Suppressor macrophage treated with lipopolysaccharide for 1 hour (primary cell): ENCODE results near the gene AKR7A2.

ENCODE experiments used
- DNase-seq, 3 donors: peaks; one replicate each; pipeline ENCODE4 v3.0.0-alpha.2; 2020 to 2022

AKR7A2 gene

GRCh38 chr1:19311931-19312781 is at the start of gene AKR7A2, which contains the start of gene SLC66A1:
Gene AKR7A2 (minus strand): TSS chr1:19312144. CDS start chr1:19312124, 20 bp downstream.
Gene SLC66A1 (plus strand): TSS chr1:19312326. CDS start chr1:19317678, 5,352 bp downstream.
- DNase-seq: peak; percentile 98 to 99 (median 99)

GRCh38 chr1:19360843-19361610 is 49.1 kb upstream of the AKR7A2 start:
- no peak for DNase-seq

DNA sequence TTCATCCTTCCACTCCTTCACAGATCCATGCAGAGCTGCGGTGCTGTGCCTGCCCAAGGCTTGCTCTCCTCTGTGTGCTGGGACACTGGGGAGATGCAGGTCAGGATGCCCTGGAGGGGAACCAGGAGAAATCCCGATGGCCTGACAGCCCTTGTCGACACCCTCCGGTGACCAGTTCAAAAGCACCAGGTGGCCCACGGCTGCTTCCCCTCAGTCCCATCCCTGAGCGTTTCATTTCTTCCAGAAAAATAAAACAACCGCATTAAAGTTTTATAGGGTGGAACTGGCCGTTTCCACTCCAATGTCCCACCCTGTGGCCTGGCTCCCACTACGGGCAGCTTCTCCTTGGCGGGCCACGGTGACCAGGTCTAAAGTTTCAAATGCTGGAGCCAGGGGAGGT is 48.5 kb upstream of the AKR7A2 start:
- no peak for DNase-seq

DNA sequence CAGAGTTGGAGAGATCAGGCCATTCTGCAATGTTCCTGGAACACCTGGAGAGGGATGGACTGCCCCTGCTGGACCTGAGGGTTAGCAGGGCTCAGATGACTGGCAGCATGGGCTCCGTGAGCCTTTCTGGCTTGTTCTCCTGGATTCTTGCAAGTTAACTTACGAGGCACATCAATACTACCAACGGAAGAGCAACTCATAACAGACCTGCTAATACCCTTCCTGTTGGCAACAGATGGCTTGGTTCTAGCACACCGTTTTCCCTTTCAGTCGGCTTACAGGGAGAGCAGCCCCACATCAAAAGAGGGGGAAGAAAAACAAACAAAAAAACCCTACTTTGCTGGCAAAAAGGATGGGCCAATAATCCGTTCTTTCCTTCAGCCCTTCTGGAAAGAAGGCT is 48.1 kb upstream of the AKR7A2 start:
- DNase-seq: no peak

- DNase-seq: no peak
Measured at GRCh38 chr1:19359357-19359756, 47.4 kb upstream of the AKR7A2 start.

DNA sequence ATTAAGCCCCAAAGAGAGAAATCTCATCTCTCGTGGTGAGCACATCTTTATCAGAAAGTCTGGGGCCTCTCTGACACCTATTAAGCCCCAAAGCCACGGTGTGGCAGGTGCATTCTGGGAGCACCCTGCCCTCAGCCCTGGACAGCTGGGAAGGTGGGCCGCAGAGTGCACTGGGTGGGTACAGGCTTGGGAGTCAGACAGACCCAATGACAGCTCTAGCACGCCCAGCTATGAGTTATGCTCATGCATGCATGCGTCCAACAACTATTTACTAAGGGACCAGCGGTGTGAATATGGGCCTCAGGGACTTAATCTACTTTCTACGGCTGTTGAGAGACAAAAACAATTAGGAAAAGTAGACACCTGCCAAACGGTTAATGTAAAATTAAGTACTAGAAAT is 46.8 kb upstream of the AKR7A2 start:
- no peak for DNase-seq

- DNase-seq: no peak
Measured at GRCh38 chr1:19357299-19357986, 45.5 kb upstream of the AKR7A2 start.

DNA sequence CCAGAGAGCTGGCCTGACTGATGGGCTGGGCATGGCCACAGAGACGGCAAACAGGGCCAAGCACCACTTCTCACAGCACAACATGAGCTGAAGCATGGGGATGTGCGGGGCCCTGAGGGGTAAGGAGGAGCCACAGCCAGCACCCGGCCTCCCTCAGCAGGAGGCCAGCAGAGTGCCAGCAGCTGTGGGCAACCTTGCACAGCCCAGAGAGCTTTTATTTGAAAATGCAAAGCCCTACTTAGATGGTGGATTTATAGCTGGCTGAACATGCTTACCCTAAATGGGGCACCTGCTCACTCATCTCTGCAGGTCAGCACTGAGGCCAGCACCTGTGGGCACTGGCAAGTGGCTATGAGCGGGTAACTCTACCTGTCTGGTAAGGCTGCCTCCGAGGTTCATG is 44.3 kb upstream of the AKR7A2 start:
- no peak for DNase-seq

DNA sequence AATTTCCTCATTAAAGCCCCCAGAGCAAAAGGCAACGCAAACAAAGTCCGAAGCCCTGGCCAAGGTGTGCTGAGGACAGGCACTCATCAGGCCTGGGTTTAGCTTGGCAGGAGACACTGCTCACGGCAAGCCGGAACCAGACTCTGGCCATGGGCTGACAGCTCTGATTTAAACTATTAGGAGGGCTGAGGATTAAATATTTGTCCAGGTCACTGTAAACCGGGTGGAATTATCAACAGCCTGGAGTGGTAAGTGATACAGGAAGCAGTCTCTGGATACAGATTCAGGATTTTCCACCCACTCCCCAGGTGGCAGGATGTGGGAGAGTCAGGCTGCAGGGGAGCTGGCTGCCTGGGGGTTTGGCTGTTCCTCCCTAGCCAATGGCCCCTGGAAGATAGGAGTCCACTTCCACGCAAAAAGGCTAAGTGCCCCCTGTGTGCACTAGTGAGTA is 42.6 kb upstream of the AKR7A2 start:
- no peak for DNase-seq

DNA sequence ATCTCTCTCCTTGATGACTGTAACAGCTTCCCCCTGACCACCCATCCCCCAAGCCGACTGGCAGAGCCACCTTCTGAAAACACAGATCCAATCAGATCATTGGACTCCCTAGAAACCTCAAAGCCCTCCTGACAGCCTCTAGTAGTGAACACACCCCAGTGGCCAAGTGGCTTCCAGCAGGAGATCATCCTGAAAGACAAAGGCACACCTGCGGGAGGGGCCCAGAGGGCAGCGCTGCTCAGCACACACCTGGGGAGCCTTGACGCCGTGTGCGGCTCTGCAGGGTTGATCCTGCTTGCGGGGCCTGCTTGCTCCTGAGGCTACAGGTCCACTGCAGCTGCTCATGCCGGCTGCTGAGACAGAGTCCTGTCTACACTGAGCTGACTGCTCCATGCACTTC is 41.7 kb upstream of the AKR7A2 start:
- DNase-seq: no peak

- DNase-seq: no peak
Measured at GRCh38 chr1:19352839-19353238, 40.9 kb upstream of the AKR7A2 start.

DNA sequence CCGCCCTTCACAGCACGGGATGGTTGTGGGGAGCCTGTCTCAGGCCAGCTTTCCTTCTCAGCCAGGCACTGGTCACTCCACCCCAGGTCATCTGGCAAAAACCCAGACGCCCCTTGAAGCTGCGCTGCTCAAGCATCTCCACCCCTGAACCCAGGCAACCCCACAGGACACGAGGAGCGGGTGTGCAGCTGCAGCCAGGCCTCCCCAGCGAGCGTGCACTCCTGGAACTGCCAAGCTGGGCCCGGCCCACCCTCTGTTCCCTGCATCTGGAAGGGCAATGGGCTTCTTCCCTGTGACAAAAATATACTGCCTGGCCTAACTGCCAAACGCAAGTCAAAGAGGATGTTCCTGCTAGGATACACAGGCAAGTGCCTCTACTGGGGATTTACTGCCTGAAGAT is 39.9 kb upstream of the AKR7A2 start:
- DNase-seq: no peak

DNA sequence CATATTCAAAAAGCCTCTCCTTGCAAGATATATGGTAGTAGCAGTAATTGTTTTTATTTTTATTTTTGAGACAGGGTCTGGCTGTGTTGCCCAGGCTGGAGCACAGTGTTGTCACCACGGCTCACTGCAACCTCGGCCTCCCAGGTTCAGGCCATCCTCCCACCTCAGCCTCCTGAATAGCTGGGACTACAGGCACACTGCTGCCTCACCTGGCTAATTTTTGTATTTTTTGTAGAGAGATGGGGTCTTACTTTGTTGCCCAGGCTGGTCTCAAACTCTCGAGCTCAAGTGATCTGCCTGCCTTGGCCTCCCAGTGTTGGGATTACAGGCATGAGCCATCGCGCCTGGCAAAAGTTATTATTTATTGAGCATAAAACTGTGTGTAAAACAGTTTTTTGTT is 38.6 kb upstream of the AKR7A2 start:
- no peak for DNase-seq

DNA sequence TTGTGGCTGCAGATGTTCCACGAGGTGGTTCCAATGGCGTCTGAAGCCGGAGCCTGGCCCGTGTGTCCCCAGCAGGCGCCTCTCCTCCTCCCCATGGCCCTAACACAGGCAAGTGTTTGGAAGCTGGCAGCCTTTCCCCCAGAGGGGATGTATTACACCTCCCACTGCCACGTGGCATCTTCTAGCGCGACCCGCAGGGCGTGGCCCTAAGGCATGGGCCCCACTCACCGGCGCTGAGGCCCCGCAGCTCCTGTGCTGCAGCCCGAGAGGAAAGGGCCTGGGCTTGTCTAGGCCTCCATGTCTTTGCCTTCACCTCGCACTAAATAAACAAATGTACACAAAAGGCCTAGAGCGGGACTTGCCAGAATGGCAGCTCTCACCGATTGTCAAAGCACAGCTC is 38.1 kb upstream of the AKR7A2 start:
- DNase-seq: no peak

DNA sequence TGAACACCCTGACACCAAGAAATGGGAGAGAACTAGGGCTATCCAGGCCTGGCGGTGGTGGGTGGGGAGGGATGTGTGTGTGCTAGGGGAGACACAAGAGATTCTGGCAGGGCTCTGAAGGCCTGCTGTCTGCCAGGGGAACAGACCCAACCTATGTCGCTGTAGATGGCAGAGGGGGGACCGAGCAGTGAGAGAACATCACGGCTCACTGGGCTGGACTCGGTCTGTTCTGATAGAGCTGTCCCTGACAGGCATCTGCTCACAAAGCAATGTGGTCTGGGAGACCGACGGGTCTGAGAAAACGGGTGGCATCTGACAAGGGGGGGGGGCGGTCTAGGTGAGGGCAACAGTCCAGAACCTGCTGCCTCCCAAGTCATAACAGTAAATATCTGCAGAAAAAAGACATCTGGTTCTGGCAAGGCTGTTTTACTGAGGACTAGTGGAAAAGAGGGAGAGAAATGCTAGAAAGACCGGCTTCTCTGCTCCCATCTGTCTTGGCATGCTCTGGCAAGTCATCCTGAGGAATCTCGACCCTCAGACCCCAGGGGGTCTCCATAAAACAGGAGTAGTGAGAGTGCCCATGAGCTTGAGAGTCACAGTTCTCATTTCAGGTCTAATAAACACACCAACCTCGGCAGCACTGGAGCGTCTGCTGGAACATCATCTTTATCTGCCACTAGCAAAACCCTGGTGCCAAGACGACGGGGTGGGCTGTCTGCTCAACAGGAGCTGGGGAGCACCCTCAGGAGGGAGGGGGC is 36.7 kb upstream of the AKR7A2 start:
- no peak for DNase-seq

DNA sequence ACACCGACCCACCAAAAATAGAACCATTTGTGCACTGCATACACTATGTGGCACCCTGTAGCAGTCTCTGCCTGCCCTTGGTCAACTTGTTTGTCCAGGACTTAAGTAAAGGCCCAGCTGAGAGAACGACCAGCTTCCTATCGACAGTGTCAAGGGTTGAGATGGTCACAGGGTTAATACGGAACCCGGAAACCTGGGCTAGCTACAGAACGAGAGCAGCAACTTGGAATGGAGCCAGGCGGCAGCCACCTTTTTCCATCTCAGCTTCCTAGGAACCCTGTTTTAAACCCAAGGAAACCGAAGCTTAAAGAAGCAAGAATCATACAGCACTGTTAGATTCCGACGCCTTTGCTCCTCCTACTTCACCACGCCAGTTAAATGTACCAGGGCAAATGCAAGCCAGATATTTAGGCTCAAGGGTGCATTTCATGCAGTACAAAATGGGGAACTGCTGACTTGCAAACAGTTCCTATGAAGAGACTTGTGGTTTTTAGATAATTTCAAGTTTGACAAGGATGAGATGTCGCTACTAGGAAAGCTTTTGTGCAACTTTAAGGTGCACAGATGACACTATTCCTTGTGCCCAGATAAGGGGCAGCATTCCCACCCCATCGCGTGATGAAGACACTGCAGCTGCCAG is 35.7 kb upstream of the AKR7A2 start:
- peak in 1 of 3 donors; percentile 18 for DNase-seq

DNA sequence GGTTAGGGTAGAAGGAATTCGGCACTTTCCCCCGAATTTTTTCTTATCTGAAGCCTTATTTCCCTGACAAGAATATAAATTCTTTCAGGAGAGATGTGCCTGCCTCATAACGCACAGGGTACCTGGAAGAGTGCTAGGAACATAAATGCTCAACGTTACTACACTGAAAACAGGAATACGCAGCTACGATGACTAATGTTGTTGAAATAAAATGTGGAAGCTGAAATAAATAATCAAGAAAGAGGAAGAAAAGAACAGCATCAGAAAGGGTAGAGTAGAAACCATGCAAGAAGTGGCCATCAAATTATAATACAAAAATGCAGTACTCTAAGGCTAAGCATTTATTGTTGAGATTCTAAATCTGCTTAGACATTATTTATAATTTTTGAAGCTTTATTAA is 34.1 kb upstream of the AKR7A2 start:
- peak; percentile 30 to 69 (median 53) for DNase-seq

DNA sequence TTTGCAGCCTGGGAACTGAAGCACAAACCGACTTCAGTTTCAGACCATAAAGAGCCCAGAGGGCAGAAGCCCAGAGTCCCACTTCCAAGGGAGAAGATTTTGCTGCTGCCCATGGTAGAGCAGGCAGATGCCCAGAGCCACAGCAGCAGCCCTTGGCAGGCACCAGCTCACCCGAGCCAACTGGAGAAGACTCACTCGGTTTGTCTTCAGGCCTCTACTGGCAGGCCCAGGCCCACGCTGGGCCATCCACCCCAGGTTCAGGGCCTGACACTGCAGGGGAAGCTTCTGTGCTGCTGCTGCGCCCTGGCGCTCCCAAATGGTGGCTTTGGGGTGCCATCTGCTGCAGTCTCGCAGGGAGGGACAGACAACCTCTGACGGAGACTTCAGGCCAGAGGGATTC is 33.4 kb upstream of the AKR7A2 start:
- no peak for DNase-seq

DNA sequence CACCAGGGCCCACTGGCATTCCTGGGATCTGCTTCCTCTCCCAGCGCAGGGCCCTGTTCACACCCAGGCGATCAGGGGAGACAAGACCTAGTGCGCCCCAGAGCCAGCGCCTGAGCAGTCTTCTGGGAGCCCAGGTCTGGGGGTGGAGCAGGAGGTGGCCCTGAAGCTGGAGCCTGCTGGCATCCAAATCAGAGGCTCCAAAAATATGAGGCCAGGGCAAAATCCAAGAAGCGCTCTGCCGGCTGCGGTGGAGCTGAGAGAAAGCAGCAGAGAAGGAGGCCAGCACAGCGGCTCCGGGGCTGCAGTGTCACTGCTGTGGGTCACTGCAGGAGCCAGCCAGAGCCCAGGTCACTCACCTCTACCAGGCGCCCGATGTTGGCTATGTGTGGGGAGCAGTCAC is 32.9 kb upstream of the AKR7A2 start:
- DNase-seq: no peak

GRCh38 chr1:19344372-19344810 is 32.4 kb upstream of the AKR7A2 start:
- peak; percentile 31 to 64 (median 32) for DNase-seq

- no peak for DNase-seq
Measured at GRCh38 chr1:19343617-19344350, 31.8 kb upstream of the AKR7A2 start.
